GM15510 (cell line): ENCODE measurements around the gene RUNX1.

Experiments
- POLR2A ChIP-seq: IDR thresholded peaks from 3 replicates; pipeline ENCODE4 v1.6.1; 2011; ENCODE audit warnings: borderline replicate concordance; ENCODE audit not compliant: insufficient read length; ENCODE audit errors: extremely low read depth

RUNX1 gene

DNA sequence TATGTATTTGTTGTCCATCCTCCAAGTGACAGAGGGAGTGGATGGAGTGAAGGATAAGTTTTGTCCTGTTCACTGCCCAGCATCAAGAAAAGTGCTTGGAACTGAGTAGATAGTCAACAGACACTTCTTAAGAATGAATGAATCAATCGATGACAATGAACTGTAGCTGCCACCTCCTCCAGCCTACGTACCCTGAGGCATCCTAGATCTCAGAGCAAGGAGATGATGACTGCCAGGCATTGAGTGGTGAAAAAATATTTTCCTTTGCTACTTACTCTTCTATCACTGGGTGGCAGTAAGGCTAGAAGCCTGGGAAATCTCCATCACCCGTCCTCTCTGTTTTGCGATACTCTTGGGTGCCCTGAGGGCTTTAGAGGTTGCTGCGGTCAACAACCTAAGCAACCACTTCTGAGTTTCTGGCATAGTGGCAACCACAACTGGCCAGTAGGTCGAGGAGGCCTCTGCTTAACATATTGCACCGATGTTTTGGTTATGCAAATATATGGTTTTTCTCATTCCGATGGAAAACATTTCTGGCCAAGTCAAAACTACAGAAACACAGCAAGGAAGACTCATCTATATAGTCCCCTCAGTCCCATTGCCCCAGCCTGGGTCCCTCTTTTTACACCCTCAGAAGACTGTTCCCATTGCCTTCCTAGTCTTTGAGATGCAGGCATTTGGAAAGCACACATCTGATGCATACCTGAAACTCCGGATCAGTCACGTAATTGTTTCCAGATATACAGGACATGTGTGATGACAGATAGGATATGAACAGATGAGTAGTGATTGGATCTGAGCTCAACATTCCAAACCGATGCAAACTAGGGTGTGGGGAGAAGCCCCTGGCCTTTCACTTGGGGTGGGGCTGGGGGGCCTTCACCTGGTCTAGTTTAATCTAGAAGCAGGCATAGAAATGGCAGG lies 136.8 kb downstream of the RUNX1 start:
- TF ChIP-seq POLR2A = no peak

DNA sequence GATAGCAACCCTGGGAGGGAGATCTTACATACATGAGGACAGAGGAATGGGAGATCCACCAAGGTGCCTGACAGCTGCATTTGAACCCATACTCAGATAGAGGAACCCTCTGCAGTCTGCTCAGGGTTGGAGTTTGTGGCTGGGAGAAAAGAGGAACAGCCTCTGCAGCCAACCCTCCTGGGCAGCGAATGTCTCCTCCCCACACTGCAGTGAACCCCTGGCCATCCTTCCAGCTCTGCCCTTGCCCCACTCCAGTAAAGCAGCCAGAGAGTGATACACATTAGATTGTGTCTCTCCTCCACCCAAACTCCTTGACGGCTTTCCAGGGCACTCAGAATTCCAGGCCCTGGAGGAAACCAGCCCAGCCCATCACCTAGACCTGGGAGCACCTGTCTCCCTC lies 137.7 kb downstream of the RUNX1 start:
- no peak for TF ChIP-seq POLR2A

DNA sequence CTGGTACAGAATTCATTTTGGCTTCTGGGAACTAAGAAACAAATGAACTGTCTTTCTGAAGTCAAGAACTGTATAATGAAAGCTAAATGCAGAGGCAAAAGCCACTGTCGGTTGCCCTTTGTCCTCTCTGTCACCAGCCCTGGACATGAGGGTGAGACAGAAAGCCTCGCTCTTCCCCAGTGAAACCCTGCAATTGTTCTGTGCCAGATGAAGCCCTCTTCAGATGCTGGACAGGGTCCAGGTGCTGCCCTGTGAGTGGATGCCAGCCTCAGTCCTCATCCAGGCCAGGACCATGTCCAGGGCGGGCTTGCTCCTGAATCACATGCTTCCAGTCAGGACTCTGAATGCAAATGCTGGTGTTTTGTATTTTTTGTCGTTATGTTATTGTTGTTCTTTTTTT lies 138.7 kb downstream of the RUNX1 start:
- no peak for TF ChIP-seq POLR2A

DNA sequence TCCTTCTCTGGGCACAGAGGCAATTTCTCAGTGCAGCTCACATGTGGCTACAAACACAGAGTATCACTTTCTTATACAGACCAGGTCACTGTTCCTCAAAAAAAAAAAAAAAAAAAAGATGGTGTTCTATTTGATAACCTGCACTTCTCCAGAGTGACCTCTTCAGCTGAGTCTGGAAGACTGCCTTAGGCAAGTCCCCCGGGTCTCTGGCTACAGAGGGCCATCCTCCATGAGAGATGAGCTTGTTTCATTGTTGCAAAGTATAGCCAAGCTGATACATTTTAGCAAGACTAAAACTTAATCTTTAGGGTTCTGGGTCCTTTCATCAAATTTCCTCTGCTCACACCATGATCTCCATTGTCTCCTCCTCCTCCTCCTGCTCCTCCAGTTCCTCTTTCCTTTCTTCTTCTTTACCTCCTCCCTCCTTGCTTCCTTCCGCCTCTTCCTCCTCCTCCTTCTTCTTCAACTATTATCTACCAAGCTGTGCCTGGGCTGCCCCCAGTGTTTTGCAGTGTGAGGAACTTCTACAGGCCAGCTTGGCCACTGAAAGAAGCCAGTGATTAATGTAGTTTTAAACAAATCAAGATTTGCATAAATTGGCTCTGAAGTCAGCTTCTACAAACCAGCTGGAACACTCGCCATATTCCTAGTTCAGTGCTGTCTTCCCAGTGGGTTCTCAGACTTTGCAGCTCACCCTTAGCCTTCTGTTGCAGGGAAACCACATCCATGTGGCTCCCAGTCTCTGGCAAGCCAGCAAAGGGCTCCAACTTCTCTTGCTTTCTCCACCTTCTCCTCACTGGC lies 139.4 kb downstream of the RUNX1 start:
- no peak for TF ChIP-seq POLR2A

DNA sequence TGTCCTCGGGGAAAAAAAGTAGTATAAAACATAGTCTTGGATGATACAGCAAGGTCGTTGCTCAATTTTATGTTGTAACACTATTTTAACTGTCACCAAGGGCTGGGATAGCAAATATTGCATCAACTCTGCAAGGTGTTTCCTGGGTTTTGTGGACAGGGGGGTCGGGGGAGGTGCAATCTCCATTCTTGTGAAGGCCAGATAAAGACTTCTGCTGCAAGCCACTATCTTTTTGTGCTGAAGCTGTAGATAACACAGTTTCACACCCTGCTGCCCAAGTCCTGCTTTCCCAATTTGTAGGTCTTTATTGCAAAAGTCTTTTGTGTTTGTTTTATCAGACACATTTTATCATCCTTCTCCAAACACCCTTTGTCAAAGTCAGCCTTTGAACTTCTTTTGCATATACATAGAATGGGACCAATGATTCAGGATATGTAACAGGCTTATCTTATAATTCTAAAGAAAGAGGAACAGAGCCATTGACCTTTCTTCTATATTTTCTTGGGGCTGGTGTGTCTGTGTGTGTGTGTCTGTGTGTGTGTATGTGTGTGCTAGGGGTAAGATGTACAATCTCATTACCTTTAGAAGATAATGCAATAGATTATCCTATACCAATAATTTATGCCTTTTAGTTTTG lies 140.6 kb downstream of the RUNX1 start:
- TF ChIP-seq POLR2A = no peak

DNA sequence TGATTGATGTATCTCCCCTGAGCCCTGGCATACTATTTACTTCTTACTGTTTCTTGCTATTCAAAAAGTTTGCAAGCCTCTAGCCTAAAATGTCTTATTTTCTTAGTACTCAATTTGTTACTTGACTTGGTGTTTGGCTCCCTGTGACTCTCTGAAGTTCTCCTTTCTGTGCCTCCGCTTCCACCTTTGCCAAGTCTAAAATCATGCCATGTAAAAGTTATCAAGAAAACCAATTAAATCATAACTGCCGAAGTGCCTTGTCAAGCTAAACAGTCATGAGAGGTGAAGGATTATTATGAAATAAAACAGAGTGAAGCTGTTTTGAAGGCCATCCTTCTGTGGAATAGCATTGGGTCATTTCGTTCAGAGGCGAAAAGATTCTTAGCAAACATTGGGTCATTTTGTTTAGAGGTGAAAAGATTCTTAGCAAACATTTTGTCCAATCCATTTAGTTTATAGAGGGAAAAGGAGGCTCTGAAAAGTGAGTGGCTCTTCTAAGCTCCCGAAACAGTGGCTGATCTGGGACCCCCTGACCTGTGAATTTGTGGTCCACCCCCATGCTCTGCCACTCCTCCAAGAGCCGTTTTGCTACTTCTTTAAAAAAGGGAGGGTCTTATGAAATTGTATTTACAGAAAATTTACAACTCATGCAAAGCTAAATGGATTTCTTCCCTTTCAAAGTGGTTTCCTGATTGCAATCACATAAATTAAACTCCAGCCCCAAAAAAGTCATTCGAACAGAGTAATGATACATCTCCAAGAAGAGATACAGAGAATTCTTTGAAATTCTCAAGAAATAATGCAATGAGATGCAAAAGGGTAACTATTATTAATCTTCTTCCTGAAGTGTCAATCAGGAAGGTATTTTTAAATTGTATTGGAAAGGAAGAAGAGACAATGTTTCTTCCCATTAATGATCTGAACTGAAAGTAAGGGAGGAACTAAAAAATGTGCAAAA lies 141.4 kb downstream of the RUNX1 start:
- no peak for TF ChIP-seq POLR2A

DNA sequence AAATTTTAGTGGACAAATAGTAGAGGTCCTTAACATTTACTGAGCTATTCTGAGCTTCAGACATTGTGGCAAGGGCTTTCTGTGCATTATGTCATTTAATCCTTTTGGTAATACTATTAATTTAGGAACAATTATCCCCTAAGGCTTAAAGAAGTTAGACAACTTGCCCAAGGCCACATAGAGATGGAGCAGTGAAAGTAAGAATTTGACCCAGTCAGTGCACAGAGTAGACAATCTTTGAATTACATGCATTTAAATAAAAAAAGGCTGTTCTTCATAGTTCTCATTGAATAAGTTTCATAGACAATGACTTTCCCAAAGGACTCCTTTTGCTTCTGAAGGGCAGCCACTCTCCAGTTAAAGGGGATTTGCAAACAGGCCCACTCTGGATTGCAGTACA lies 142.7 kb downstream of the RUNX1 start:
- TF ChIP-seq POLR2A = no peak

DNA sequence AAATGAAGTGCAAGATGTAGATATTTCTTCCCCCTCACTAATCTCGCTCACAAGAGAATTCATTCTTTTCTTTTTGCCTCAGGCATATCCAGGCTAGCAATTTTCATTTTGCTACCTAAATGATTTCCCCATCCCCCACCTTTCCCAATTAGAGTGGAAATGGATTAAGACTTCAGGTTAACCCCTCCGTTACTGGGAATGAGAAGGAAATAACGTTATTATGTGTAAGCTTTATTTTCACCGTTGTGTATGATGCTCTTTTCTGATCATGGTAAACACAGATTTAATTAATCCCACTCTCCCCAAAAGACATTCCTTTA lies 143.9 kb downstream of the RUNX1 start:
- no peak for TF ChIP-seq POLR2A

DNA sequence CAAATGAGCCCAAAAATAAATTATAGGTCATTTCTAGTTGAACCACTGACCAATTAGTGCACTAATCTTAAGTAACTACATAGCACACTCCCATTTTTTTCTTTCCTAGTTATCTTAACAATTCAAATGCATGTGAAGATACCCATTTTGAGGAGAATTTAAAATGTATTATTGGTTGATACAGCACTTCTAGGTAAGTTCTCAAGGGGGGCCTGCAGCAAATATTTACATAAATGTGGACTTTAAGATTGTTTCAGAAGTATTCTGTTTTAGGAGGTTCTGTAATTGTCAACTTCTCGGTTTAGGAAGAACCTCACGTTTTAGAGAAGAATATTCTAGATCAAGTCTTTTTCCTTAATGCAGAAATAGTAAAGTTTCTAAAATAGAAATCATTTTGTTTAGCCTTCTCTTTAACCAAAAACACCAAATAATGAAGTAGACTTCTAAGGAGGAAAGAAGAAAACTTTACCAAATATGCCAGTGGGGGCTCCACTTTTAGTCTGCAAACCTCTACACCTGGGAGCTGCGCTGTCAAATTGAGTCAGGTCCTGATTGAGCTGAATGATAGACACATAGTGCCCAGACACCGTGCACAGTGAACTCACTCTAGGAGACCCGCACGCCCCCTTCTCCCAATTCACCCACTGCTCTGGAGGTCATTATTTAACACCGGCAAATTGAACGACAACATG lies 144.4 kb downstream of the RUNX1 start:
- TF ChIP-seq POLR2A = no peak

DNA sequence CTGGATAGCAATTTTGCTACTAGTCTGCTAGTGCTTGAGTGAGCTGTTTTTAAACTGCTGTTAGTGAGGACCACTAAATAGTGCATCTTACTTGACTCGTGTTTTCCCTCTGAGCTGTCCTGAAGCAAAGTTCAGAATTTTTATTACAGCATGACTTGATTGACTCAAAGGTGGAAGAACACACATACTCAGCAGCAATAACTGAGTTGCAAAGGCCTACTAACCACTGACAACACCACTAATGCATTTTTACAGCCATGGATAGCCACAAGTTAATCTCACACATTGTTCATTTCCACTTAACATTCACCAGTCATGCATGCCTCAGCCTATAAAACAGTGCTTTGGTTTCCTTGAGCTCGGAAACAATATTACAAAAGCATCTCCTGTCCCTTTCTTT lies 148.7 kb downstream of the RUNX1 start:
- TF ChIP-seq POLR2A = no peak

DNA sequence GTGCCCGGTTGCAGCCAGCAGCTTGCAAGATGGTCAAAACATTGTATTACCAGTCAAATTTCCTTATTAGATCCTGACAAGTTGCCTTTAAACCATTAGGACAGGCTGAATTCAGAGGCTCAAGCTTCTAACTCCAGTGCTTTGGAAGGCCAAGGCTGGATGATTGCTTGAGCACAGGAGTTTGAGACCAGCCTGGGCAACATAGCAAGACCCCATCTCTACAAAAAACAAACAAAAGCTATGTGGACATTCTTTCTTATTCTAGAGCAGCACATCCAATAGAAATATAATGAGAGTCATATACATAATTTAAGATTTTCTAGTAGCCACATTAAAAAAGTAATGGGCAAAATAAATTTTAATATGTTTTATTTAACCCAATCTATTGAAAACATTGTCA lies 149.3 kb downstream of the RUNX1 start:
- TF ChIP-seq POLR2A = no peak

DNA sequence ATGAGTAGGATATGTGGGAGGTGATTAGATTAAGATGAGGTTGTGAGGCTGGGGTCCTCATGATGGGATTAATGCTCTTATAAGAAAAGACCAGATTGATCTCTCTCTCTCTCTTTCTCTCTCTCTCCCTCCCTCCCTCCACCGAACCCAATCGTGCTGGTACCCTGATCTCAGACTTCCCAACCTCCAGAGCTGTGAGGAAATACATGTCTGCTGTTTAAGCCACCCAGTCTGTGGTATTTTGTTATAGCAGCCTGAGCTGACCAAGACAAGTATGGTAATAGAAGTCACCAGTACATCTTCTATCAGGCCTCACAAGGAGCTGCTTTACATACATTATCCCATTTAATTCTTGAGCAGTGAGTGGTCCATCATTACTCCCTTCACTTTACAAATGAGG lies 149.8 kb downstream of the RUNX1 start:
- TF ChIP-seq POLR2A = no peak

DNA sequence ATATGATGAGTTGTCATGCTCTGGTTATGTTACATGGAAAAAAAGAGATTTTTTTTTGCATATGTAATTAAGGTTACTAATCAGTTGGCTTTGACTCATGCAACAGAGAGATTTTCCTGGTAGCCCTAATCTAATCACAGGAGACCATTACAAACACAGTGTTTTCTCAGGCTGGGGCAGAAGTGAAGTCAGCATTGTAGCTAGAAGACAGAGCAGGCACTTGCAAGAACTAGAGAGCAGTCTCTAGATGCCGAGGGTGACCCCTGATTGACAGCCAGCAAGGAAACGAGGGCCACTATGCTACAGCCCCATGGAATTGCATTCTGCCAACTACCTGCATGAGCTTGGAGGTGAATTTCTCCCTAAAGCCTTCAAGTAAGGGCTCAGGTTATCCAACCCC lies 151.3 kb downstream of the RUNX1 start:
- TF ChIP-seq POLR2A = no peak

DNA sequence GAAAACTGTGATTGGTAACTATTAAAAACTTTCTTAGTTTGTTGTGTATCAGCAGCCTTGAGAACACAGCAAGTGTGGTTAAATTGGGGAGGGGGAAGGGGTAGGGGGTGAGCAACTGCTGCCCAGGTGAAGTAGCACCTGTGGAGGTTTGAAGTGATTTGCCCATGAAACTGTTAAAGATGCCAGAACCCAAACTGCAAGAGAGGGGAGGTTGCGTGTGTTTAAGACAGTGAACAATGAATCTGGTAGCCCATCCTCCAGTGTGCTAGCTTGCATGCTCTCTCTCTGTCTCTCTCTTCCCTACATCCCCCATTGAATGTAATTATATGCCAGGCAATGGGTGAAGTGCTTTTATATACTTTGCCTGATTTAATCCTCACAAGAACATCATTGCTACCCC lies 154.7 kb downstream of the RUNX1 start:
- no peak for TF ChIP-seq POLR2A
